PC-9 (cell line): ENCODE results near the gene TWSG1. TPM values are rescaled to one million over a fixed set of nuclear protein-coding genes. Genes with fewer than 3 reads are reported as not detected.

Experiments
- BruUV-seq: library from RNA; stranded (reverse); fragments of 400-500 nt; replicated peaks from 2 replicates; lab custom pipeline; 2021; lab: Mats Ljungman, UMichigan
- CTCF ChIA-PET: fragments of 300-600 bp; sonication (Branson Sonifier 250); formaldehyde crosslinking; loops from one replicate; lab custom pipeline; 2022; ENCODE audit warnings: antibody characterized with exemption; lab: Charles Lee
- POLR2A ChIA-PET: fragments of 300-600 bp; sonication (Branson Sonifier 250); formaldehyde crosslinking; loops from one replicate; lab custom pipeline; 2022; ENCODE audit warnings: antibody characterized with exemption; ENCODE audit not compliant: unreplicated experiment; lab: Charles Lee
- DNase-seq, 2 experiments: peaks; one replicate each; pipeline versions ENCODE4 v3.0.0 to v3.0.0-alpha.2; 2015 to 2022; ENCODE audit warnings: mixed read lengths in 1 of 2
- H2AFZ ChIP-seq: fragments of 200-600 bp; sonication (generic); 2 replicates; pipeline ENCODE4 v1.8.1; 2017; ENCODE audit warnings: antibody characterized with exemption
- H3F3A ChIP-seq: fragments of 200-600 bp; sonication (generic); 2 replicates; pipeline ENCODE4 v1.8.1; 2017; ENCODE audit warnings: antibody characterized with exemption, mild to moderate bottlenecking, low read depth; ENCODE audit not compliant: insufficient read depth
- H3K27ac ChIP-seq: fragments of 200-600 bp; sonication (generic); 2 replicates; pipeline ENCODE4 v1.6.1; 2016; ENCODE audit warnings: mixed run types
- H3K27me3 ChIP-seq: fragments of 200-600 bp; sonication (generic); 2 replicates; pipeline ENCODE4 v1.6.1; 2016; ENCODE audit warnings: low read depth, mixed run types; ENCODE audit not compliant: insufficient read depth
- H3K36me3 ChIP-seq: fragments of 200-600 bp; sonication (generic); 2 replicates; pipeline ENCODE4 v1.6.1; 2016; ENCODE audit warnings: low read depth, mixed run types
- H3K4me1 ChIP-seq: fragments of 200-600 bp; sonication (generic); replicated peaks from 2 replicates; pipeline ENCODE4 v1.6.1; 2016; ENCODE audit warnings: mixed run types; ENCODE audit not compliant: insufficient read depth
- H3K4me2 ChIP-seq: fragments of 200-600 bp; sonication (generic); 2 replicates; pipeline ENCODE4 v1.6.1; 2017; ENCODE audit warnings: mixed run types
- H3K4me3 ChIP-seq: fragments of 200-600 bp; sonication (generic); 2 replicates; pipeline ENCODE4 v1.6.1; 2016; ENCODE audit warnings: mixed run types
- H3K79me2 ChIP-seq: fragments of 200-600 bp; sonication (generic); 2 replicates; pipeline ENCODE4 v1.6.1; 2017; ENCODE audit warnings: low read depth, mixed run types
- H3K9me2 ChIP-seq: fragments of 200-600 bp; sonication (generic); 2 replicates; pipeline ENCODE4 v1.8.1; 2017; ENCODE audit warnings: mild to moderate bottlenecking; ENCODE audit not compliant: insufficient read depth
- H3K9me3 ChIP-seq: fragments of 200-600 bp; sonication (generic); 2 replicates; pipeline ENCODE4 v1.8.1; 2016; ENCODE audit warnings: low read depth; ENCODE audit not compliant: insufficient read depth
- H4K20me1 ChIP-seq: fragments of 200-600 bp; sonication (generic); 2 replicates; pipeline ENCODE4 v1.8.1; 2017; ENCODE audit not compliant: insufficient read depth
- CTCF ChIP-seq: fragments of 200-600 bp; sonication (generic); conservative IDR thresholded peaks from 2 replicates; pipeline ENCODE4 v1.6.1; 2017; ENCODE audit warnings: mixed run types, antibody characterized with exemption, mild to moderate bottlenecking, moderate library complexity
- EZH2 ChIP-seq: fragments of 200-600 bp; sonication (generic); IDR thresholded peaks from 2 replicates; pipeline ENCODE4 v1.8.0; 2017; ENCODE audit warnings: antibody characterized with exemption, low read depth
- intact Hi-C: fragments of 100-400 bp; cut with micrococcal nuclease; formaldehyde crosslinking; loops from one replicate; pipeline ENCODE4 v1.10.0; 2022; ENCODE audit not compliant: unreplicated experiment
- total RNA-seq: library from RNA; stranded (reverse); gene quantifications from 2 replicates; pipeline ENCODE4 v1.2.3, GENCODE V29; 2021

TWSG1 gene
- total RNA-seq, 1 experiment from 2014 or later = 52.1 TPM

GRCh38 chr18:9330419-9330818 lies 4.2 kb upstream of the TWSG1 start:
- Histone ChIP-seq H3K79me2 (peaks cover 4% of the 10 kb centered on the region), H4K20me1 (no peaks in the 10 kb centered on the region), H3K27ac (no peak overlapping the region), H3K4me1 (peaks cover 14% of the 10 kb centered on the region), H3K36me3 (no peaks in the 10 kb centered on the region), H2AFZ (no peak overlapping the region), H3K9me3 (0 out of 2 replicates have a peak, but pooled peaks cover 6% of the 10 kb centered on the region), H3K27me3 (no peaks in the 10 kb centered on the region), H3F3A (0 out of 2 replicates have a peak, but pooled peaks cover 8% of the 10 kb centered on the region), H3K4me3 (no peak overlapping the region), H3K4me2 (no peak overlapping the region), H3K9me2 (0 out of 2 replicates have a peak, but pooled peaks cover 4% of the 10 kb centered on the region)
- no TSS peak for BruUV-seq
- no peak for DNase-seq
- TF ChIP-seq EZH2 = no peak
- TF ChIP-seq CTCF = no peak
- intact Hi-C loops = loop anchor here (5.0 to 10.0 kb wide), 3 partner anchors 84 to 344 kb away; no protein-coding TSS in a partner anchor
- ChIA-PET POLR2A (no interaction called here), CTCF (no interaction called here)

- Histone ChIP-seq H3K79me2 (peaks cover 13% of the 10 kb centered on the region), H3K36me3 (peaks cover 5% of the 10 kb centered on the region; the same call in 1 of the 2 replicates), H3K9me3 (0 out of 2 replicates have a peak, but pooled peaks cover 3% of the 10 kb centered on the region), H3F3A (0 out of 2 replicates have a peak, but pooled peaks cover 8% of the 10 kb centered on the region), H3K27me3 (no peaks in the 10 kb centered on the region), H3K4me2 (peak overlapping the region; percentile 98), H3K4me1 (peaks cover 28% of the 10 kb centered on the region), H4K20me1 (no peaks in the 10 kb centered on the region; the same call in 1 of the 2 replicates), H3K9me2 (0 out of 2 replicates have a peak, but pooled peaks cover 4% of the 10 kb centered on the region), H2AFZ (peak overlapping the region; percentile 99), H3K4me3 (peak overlapping the region; percentile 100), H3K27ac (no peak overlapping the region)
- peak in 1 of 2 experiments; percentile 50 for DNase-seq
- POLR2A ChIA-PET = interaction anchor here (0.7 to 1.0 kb wide), 4 partner anchors 29 to 251 kb away, joined by 16 to 34 read pairs (median 24); no protein-coding TSS in a partner anchor
- CTCF ChIA-PET = interaction anchor here (0.6 to 1.0 kb wide), 9 partner anchors 143 to 659 kb away, joined by 3 to 22 read pairs (median 7); no protein-coding TSS in a partner anchor
- intact Hi-C loops = loop anchor here (1.0 to 10.0 kb wide), 6 partner anchors 81 to 341 kb away; partner anchors contain the start of genes ANKRD12 and RALBP1
- no TSS peak for BruUV-seq
- TF ChIP-seq CTCF (no peak), EZH2 (no peak)
Observed at GRCh38 chr18:9333441-9334328, 888 bp upstream of the TWSG1 start.

- Histone ChIP-seq H3K4me1 (peaks cover 17% of the 10 kb centered on the region), H3F3A (peaks cover 8% of the 10 kb centered on the region; the same call in 1 of the 2 replicates), H3K79me2 (peaks cover 13% of the 10 kb centered on the region), H3K4me2 (peak overlapping the region; percentile 81), H3K36me3 (peaks cover 5% of the 10 kb centered on the region; the same call in 1 of the 2 replicates), H3K9me3 (no peaks in the 10 kb centered on the region), H3K4me3 (peak overlapping the region; percentile 96), H4K20me1 (no peaks in the 10 kb centered on the region; the same call in 1 of the 2 replicates), H3K27ac (no peak overlapping the region), H2AFZ (peak overlapping the region; percentile 93), H3K9me2 (no peaks in the 10 kb centered on the region), H3K27me3 (no peaks in the 10 kb centered on the region)
- TSS peak; percentile 69 for BruUV-seq
- TF ChIP-seq EZH2 = no peak
- no peak for TF ChIP-seq CTCF
- POLR2A ChIA-PET = interaction anchor here (0.5 kb wide), 1 partner anchor 15 kb away, joined by 4 read pairs; no protein-coding TSS in a partner anchor
- intact Hi-C loops = loop anchor here (1.0 to 10.0 kb wide), 7 partner anchors 80 to 340 kb away; partner anchors contain the start of genes ANKRD12, NDUFV2 and RALBP1
- CTCF ChIA-PET = interaction anchor here (0.6 kb wide), 2 partner anchors 21 to 468 kb away, joined by 3 to 7 read pairs; no protein-coding TSS in a partner anchor
- no peak for DNase-seq
Observed at GRCh38 chr18:9334973-9335696, 562 bp downstream of the TWSG1 start.
